Coronary artery (tissue), 2 donors: Measurements from ENCODE around the gene JOSD2.
A peak's percentile ranks its signal among the peaks of the same experiment; 100 is the strongest.
"Not testable (repeated sequence)": the region's sequence is repeated elsewhere in the genome, so short reads cannot be mapped to it uniquely, and the experiment has no call there.

Experiments
- DNase-seq: peaks from one replicate; pipeline ENCODE4 v3.0.0-alpha.2; 2017; ENCODE audit warnings: low spot score
- H3K27ac ChIP-seq, 2 donors: fragments of 200-600 bp; sonication (generic); one replicate each; pipeline ENCODE4 v1.5.1; 2016 to 2019
- H3K4me3 ChIP-seq: fragments of 200-600 bp; sonication (generic); 2 replicates; pipeline ENCODE4 v1.5.1; 2016; ENCODE audit warnings: mild to moderate bottlenecking, moderate library complexity
- TF ChIP-seq, protein P1 (sequence below): fragments of 200-600 bp; sonication (generic); IDR thresholded peaks from one replicate; pipeline ENCODE4 v1.5.1; 2019; ENCODE audit warnings: antibody characterized with exemption

The JOSD2 gene

DNA sequence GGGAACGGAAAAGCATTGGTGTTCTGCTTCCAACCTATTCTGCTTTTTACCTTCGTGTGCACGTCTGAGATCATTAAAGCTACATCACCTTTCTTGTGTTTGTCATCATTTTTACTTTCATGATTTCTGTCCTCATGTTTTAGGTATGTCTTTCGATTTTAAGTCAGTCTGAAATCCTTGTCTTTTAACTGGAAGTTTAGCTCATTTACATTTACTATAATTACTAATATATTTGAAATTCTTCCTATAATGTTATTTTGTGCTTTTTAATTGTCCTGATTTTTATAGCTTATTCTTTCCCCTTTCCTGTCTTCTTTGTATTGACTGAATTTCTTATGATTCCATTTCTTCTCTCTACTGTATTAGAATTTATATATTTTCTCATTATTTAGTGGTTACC is 22.0 kb upstream of the JOSD2 start:
- Histone ChIP-seq H3K27ac (no peak overlapping the region), H3K4me3 (no peak overlapping the region)
- TF ChIP-seq, protein P1, sequence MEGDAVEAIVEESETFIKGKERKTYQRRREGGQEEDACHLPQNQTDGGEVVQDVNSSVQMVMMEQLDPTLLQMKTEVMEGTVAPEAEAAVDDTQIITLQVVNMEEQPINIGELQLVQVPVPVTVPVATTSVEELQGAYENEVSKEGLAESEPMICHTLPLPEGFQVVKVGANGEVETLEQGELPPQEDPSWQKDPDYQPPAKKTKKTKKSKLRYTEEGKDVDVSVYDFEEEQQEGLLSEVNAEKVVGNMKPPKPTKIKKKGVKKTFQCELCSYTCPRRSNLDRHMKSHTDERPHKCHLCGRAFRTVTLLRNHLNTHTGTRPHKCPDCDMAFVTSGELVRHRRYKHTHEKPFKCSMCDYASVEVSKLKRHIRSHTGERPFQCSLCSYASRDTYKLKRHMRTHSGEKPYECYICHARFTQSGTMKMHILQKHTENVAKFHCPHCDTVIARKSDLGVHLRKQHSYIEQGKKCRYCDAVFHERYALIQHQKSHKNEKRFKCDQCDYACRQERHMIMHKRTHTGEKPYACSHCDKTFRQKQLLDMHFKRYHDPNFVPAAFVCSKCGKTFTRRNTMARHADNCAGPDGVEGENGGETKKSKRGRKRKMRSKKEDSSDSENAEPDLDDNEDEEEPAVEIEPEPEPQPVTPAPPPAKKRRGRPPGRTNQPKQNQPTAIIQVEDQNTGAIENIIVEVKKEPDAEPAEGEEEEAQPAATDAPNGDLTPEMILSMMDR: no peak
- DNase-seq: no peak

DNA sequence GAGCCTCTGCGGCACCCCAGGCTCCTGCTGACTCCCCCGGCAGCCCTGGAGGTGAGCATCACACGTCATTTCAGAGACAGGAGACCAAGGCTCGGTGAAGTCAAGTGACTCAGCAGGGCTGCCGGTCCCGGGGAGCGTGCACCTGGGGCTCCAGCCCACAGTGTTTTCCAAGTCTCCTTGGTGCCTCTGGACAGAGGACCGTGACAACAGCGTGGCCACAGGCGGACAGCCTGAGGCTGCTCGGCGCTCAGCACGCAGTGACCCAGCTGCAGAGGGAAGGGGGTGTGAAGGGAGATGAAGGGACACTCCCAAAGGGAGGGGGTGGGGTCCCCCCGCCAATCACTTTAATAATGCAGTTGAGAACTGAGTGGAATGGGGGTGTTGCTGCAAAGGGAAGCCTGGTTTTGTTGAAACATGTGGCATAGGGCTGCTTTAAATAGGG is 20.2 kb upstream of the JOSD2 start:
- Histone ChIP-seq H3K4me3 (no peak overlapping the region), H3K27ac (no peak overlapping the region)
- TF ChIP-seq, protein P1: no peak
- peak; percentile 56 for DNase-seq

DNA sequence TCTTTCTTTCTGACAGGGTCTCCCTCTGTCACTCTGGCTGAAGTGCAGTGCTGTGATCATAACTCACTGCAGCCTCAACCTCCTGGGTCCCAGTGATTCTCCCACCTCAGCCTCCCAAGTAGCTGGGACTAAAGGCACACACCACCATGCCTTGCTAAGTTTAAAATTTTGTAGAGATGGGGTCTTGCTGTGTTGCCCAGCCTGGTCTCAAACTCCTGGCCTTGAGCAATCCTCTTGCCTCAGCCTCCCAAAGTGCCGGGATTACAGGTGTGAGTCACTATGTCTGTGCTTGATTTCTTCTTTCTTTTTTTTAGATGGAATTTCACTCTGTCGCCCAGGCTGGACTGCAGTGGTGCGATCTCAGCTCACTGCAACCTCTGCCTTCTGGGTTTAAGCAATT is 17.1 kb upstream of the JOSD2 start:
- not testable (repeated sequence) for H3K27ac ChIP-seq, H3K4me3 ChIP-seq, DNase-seq

DNA sequence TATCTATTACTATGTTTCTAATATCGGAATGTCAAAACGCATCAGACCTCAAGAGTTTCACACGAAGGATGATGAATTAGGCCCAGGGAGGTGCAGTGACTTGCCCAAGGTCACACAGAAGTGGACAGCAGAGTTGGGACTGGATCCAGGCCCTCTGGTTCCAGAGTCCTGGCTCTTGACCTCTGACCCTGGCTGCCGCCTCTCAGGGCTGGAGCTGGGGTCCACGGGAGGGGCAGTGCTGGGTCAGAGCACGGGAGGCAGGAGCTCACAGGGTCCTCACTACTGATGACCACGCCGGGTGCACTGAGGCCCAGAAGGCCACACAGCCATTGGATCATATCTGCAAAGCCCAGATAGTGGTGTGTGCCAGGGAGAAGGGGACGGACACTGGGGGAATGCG is 11.9 kb upstream of the JOSD2 start:
- DNase-seq: no peak
- TF ChIP-seq, protein P1: no peak
- H3K4me3 ChIP-seq: no peak overlapping the region
- no peak overlapping the region for H3K27ac ChIP-seq

DNA sequence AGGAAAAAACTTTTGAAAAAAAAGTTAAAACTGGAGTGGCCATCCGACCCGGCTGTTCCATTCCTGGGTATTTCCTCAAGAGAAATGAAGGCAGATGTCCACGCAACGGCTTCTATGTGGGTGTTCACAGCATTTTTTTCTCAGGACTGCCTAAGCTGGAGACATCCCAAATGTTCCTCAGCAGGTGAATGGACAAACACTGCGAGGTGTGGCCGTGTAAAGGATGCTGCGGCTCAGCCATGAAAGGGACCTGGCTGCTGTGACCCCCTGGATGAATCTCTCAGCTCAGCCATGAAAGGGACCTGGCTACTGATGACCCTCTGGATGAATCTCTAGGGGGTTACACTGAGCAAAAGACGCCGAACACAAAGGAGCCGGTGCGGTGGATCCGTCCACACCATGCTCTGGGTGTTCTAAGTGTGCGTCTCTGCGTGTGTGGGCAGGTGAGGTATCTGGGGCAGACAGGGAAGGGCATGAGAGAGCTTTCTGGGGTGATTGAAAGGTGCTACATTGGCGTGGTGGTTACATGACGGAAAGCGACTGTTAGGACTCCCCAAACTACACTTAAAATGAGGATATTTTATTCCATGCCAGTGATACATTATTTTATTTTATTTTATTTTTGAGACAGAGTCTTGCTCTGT is 10.0 kb upstream of the JOSD2 start:
- TF ChIP-seq, protein P1: no peak
- no peak overlapping the region for H3K27ac ChIP-seq
- no peak overlapping the region for H3K4me3 ChIP-seq
- no peak for DNase-seq

DNA sequence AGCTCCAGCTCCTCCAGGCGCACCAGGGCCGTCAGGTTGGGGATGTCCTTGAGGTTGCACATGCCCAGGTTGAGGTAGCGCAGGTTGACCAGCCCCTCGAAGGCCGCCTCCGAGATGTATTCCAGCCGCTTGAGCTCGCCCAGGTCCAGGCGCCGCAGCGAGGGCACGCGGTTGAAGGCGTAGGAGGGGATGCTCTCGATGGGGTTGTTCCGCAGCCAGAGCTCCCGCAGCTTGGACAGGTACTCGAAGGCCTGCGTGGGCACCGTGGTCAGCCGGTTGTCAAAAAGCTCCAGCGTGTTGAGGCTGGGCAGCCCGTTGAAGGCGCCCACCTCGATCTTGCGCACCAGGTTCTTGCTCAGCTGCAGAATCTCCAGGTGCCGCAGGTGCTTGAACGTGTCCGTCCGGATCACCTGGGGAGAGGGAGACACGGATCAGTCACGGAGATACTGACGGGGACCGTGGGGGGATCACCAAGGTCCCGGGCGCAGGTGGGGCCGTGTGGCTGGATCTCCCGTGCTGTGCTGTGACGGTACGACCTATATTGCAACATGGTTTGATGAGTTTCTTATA is 8.1 kb upstream of the JOSD2 start:
- H3K4me3 ChIP-seq: no peak overlapping the region

DNA sequence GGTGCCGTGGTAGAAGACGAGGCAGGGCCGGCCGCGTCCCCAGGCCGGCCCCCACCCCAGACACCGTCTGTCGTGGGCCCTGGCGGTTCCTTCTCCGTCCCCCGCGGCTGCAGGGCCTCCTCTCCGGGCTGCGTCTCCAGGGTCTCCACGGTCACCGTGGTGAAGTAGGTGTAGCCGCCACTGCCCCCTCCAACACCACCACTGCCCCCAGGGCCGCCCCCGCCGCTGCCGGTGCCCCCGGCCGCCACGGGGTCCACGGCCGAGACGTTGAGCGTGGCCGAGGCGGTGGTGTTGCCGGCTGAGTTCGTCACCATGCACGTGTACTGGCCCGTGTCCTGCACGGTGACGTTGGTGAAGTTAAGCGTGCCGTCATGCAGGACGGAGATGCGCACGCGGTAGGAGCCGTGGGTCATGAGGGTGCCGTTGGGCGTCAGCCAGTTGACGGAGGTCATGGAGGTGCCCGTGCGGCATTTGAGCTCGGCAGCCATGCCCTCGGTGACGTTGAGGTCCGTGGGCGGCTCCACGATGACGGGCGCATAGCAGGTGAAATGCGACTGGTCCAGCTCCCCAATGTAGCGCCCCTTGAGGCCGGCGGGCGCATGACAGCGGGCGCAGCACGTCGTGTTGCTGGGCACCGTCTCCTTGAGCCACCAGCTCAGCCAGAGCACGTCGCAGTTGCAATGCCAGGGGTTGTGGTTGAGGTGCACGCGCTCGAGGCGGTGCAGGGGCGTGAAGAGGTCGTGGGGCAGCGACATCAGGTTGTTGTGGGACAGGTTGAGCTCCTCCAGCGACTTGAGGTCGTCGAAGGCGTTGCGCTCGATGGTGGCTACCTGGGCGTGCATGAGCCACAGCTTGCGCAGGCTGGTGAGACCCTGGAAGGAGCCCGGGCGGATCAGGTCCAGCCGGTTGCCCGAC is 7.4 kb upstream of the JOSD2 start:
- TF ChIP-seq, protein P1: no peak

More for the DNA sequence above, 8.1 kb upstream of the JOSD2 start:
- H3K27ac ChIP-seq: no peak overlapping the region
- TF ChIP-seq, protein P1: no peak
- no peak for DNase-seq

More for the DNA sequence above, 7.4 kb upstream of the JOSD2 start:
- no peak overlapping the region for H3K27ac ChIP-seq
- H3K4me3 ChIP-seq: no peak overlapping the region
- no peak for DNase-seq
